ENCODE measurements around the gene NDOR1.
A peak's percentile ranks its signal among the peaks of the same experiment; 100 is the strongest.
"Not testable (repeated sequence)": the region's sequence is repeated elsewhere in the genome, so short reads cannot be mapped to it uniquely, and the experiment has no call there.

The NDOR1 gene

DNA sequence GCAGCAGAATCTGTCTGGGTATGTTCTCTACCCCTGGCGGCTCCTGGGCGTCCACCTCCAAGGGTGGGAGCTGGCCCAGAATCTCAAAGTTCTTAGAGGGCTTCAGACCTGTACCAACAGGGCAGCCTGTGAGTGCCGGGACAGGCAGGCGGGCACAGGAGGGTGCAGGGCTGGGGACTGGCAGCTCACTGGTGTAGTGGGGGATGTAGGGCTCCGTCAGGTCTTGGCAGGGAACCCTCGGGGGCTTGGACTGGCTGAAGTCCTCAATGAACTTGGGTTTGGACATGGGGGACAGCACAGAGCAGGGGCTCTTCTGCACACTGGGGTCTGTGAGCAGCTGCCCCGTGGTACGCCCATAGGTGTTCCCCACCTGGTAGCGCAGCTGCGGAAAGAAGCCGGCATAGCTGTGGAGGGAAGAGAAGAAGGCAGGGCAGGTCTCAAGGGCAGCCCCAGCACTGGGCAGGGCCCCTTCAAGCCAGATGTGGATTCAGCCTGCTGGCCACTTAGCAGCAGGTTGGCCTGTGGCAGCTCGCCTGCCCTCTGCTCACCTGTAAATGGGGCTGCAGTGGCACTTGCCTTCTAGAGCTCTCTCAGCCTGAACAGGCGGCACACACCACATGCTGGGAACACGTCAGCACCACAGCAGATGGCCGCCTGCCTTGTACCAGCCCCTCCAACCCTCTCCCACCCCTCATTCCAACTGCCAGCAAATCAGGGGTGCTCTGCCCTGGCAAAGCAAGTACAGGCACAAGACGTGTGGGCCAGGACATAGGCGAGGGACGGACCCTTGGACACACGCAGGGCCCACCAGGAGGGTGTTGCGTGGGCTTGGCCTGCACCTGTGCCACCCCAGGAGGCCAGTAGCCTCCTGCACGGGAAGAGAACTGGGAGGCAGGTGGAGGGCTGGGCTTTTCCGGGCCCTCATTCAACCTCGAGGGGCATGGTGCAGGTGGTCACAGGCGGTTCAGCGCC is 40.2 kb downstream of the NDOR1 start:
- no peak for DNase-seq

- DNase-seq = no peak
Observed at GRCh38 chr9:137247135-137247915, 41.8 kb downstream of the NDOR1 start.

DNA sequence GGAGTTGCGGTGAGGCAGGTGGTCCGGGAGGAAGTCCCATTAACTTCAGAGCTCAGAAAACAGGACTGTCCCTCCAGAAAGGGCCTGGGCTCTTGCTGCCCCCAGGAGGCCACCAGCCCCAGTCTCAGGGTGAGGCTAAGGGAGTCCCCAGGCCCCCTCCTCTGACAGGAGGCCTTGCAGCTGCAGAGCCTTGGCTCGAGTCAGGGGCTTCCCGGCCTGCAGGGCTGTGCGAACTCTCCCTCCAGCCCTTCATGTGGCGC is 42.3 kb downstream of the NDOR1 start:
- no peak for DNase-seq

DNA sequence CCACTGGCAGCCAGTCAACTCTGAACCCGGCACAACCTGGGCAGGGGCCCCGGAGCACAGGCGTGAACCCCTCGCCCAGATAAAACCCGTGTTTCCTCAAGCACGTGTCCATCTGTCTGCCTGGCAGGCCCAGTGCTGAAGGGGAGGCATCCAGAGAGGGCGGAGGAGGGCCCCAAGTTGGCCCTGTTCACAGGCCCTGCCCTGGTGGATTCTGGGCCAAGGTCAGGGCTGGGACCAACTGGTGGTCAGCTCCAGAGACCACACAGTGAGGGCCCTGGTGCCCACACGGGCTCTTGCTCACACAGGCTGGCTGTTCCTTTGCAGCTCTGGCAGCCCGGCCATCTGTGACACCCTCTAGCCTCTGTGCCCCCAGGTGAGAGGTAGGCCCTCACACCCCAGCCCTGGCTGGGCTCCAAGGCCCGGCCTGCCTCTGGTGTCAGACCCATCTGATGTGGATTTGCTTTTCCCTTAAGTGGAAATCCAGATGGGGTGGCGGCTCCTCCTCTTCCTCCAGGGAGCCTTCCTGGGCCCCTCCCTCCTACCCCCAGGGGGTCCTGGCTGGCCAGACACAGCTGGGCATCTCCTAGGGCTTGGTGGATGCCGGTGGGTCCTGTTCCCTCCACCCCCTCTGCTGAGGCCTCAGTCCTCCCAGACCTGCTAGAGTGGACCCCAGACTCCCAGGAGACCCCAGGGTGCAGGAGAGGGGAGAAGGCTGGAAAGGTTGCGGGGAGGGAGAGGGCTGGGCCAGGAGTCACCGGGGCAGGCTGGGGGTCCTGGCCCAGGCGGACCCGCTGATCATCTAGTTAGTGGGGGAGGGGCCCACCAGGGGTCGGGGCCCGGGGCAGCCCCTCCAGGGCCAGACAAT is 45.1 kb downstream of the NDOR1 start:
- no peak for DNase-seq

DNA sequence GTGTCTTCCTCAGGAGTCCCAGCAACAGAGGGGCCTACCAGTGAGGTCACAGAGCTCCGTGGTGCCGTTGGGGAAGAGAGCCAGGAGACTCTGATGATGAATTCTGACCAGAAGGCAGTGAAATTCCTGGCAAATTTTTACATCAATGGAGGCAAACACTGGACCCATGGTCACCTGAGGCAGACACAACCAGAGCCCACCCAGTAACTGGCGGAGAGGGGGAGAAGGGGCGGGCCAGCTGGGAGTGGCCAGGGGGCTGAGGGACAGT is 45.6 kb downstream of the NDOR1 start, which contains the start of gene STPG3:
STPG3 (plus strand) TSS at position 93 of the 268 bp plus-strand sequence; CDS start at position 94, 1 bp downstream.
- DNase-seq = no peak

DNA sequence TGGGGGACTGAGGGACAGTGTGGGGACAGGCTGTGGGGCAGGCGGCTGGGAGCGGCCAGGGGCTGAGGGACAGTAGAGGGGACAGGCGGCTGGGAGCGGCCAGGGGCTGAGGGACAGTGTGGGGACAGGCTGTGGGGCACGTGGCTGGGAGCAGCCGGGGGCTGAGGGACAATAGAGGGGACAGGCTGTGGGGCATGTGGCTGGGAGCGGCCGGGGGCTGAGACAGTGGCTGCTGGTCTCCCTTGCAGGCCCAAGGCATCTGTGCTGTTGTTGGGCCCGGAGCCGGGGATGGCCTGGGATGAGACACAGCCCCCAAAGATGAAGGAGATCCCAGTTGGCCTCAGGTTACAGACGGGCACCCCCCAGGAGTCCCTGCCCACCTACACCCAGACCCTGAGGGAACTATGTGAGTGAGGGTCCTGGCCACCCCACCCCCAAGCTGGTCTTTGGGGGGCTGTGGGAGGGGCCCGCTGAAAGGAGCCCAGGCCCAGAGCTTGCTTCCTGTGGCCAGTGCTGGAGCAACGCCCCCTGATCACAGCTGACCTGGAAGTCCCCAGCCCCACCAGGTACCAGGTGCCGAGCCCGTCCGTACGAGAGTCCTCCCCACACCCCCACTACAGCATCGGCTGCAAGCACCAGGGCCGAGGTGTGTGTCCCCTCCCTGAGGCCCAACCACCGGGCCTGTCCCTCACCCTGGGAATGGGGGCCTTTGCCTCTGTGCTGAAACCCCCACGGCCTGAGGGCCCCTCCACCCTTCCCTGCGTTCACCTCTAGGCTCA is 46.2 kb downstream of the NDOR1 start:
- DNase-seq = no peak

DNA sequence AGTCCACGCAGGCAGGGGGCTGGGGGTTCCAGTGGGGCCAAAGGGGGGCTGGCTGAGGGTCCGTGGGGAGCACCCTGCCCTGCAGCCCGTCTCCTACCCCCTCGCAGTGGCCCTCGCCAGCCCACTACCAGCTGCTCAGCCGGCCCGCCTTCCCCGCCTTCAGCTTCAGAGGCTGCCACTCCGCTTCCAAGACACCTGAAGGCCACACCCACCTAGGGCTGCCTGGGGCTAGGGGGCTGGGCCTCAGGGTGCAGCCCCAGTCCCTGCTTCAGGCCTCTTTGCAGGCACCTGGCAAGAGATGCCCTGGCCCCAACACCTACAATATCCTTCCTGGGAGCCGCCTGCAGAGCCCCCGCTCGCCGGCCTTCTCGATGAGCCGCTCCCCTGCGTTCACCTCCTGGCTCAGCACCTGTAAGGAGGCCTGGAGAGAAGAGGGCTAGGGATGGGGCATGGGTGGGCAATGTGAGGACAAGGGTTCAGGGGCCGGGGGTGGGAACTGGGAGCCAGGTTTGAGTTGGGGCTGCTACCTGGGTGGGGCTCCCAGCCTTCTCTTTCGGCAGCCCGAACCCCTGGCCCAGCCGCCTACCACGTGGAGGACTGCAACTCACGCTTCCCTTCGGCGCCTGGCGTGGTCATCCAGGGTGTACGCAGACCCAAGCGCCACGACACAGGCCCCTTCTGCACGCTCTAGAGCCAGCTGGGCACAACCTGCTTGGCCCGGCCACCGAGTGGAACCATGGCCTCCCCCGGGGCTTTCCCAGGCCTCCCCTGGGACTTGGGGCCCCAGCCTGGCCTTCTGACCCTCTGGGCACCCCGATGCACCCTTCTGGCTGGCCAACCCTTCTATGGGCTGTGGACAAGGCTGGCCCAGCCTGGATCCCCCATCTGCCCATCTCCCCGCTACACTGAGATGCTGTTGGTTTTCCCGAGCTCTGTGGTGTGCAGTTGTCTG is 47.3 kb downstream of the NDOR1 start:
- no peak for DNase-seq

GRCh38 chr9:137253717-137254623 is 48.5 kb downstream of the NDOR1 start:
- no peak for DNase-seq

- peak; percentile 91 to 97 (median 93) for DNase-seq
Observed at GRCh38 chr9:137254624-137255447, 49.3 kb downstream of the NDOR1 start, which contains the start of gene NELFB. Gene NELFB (plus strand): TSS chr9:137255327.

DNA sequence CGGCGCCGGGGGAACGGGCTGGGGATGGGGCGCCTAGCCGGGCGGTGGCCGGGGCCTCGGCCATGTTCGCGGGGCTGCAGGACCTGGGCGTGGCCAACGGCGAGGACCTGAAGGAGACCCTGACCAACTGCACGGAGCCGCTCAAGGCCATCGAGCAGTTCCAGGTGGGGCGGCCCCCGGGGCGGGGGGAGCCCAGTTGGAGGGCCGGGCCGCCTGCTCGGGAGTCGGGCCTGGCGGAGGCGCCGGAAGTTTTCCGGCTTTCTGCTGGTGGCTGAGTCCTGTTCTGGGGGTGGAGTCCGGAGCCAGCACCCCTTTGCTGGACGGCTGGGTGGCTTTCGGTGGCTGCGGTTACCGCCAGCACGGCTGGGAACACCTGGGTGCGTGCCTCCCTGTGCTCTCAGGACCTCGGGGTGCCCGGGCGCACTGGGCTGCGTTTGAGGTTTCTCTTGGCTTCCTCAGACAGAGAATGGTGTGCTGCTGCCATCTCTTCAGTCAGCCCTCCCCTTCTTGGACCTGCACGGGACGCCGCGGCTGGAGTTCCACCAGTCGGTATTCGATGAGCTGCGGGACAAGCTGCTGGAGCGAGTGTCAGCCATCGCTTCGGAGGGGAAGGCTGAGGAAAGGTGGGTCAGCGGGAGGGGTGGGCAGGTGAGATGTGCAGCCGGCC is 50.1 kb downstream of the NDOR1 start:
- DNase-seq = peak in 3 of 5 experiments; percentile 12 to 38 (median 27)

DNA sequence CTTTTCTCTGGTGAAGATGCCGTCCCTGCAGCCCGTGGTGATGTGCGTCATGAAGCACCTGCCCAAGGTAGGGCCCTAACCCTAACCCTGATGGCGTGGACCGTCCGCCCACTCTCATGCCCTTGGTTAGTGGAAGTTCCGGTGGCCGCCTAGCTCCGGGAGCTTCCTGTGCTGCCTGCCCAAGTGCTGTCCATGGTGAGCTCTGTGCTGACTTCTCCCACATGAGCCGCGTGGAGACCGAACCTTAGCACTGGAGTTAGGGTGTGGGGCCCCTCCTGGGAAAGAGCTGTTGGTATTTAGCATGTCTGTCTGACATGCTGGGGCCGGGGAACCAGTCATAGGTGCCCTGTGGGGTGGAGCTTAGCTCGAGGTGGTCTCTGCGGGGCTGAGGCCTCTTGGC is 50.9 kb downstream of the NDOR1 start:
- no peak for DNase-seq

DNA sequence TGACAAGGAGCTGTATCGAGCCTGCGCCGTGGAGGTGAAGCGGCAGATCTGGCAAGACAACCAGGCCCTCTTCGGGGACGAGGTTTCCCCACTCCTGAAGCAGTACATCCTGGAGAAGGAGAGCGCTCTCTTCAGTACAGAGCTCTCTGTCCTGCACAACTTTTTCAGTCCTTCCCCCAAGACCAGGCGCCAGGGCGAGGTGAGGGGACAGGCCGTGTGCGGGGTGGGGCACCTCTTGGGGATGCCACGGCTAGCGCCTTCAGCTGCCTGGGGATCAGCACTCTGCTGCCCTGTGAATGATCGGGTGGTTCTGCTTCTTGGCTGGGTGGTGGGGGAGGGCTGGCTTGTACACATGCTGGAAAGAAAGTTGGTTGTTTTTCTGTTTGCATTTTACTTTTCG is 51.4 kb downstream of the NDOR1 start:
- no peak for DNase-seq

- DNase-seq = not testable (repeated sequence)
Observed at GRCh38 chr9:137262173-137262908, 56.8 kb downstream of the NDOR1 start.

GRCh38 chr9:137262909-137263285 is 57.4 kb downstream of the NDOR1 start:
- no peak for DNase-seq

DNA sequence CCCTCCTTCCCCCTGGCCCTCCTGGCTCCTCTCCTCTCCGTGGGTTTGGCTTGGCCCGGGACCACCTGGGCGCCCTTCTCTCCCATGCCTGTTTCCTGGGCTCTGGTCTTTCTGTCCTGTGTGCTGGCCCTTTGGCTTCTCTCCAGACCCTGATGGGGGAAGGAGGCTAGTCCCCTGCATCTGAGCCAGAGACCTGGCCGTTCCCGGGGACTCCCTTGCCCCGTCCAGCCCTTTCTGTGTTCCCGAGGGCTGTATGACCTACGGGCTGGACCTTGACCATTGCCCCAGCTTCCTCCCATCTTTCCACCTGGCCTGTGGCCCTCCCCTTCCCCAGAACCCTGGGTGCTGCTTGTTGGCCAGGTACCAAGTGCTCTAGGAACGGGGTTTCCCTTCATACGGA is 58.0 kb downstream of the NDOR1 start:
- DNase-seq = no peak

DNA sequence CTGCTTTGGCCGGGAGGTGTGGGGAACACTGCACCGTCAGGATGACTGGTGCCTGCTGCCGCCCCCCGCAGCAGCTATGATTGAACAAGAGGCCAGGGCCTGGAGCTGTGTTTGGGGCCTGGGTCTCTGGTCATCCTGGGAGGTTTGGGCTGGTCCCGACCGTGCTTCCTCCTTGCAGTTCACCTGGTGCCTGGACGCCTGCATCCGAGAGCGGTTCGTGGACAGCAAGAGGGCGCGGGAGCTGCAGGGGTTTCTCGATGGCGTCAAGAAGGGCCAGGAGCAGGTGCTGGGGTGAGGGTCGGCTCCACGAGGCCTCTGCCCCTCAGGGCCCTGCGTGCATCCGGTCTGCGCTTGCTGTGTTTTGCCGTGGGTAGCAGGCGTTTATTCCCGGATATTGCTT is 58.6 kb downstream of the NDOR1 start:
- DNase-seq = no peak

DNA sequence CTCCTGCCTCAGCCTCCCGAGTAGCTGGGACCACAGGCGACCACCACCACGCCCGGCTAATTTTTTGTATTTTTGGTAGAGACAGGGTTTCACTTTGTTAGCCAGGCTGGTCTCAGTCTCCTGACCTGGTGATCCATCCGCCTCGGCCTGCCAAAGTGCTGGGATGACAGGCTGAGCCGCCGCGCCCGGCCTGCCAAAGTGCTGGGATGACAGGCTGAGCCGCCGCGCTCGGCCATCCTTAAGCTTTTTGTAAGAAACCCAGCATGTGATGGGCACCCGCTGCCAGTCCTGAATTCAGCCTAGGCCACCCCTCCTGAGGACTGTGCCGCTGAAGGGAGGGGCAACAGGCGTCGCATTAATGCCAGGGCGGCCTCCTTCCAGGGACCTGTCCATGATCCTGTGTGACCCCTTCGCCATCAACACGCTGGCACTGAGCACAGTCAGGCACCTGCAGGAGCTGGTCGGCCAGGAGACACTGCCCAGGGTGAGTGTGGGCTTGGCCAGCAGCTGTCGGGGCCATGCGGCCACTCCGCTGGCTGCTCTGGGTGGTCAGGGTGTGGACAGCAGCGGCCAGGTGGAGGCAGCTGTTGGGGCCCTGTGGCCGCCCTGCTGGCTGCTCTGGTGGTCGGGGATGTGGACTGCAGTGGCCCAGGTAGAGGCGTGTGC is 60.1 kb downstream of the NDOR1 start:
- DNase-seq = no peak

All from T-helper 2 cell (primary cell).